KMS-11 (cell line): ENCODE measurements around the gene NPHS2.

Source experiments
- H2AFZ ChIP-seq: fragments of 200-600 bp; sonication (generic); 2 replicates; pipeline ENCODE4 v1.6.1; 2016; ENCODE audit warnings: antibody characterized with exemption, mixed run types, low read depth
- H3K27ac ChIP-seq: fragments of 200-600 bp; sonication (generic); 2 replicates; pipeline ENCODE4 v1.6.1; 2016; ENCODE audit warnings: mild to moderate bottlenecking, mixed run types
- H3K27me3 ChIP-seq: fragments of 200-600 bp; sonication (generic); 2 replicates; pipeline ENCODE4 v1.6.1; 2017; ENCODE audit warnings: mild to moderate bottlenecking, low read depth, mixed run types, moderate library complexity; ENCODE audit not compliant: insufficient read depth
- H3K36me3 ChIP-seq: fragments of 200-600 bp; sonication (generic); 2 replicates; pipeline ENCODE4 v1.6.1; 2017; ENCODE audit warnings: mild to moderate bottlenecking, mixed run types; ENCODE audit not compliant: insufficient read depth
- H3K4me1 ChIP-seq: fragments of 200-600 bp; sonication (generic); 2 replicates; pipeline ENCODE4 v1.6.1; 2016; ENCODE audit warnings: mild to moderate bottlenecking, low read depth, mixed run types; ENCODE audit not compliant: poor library complexity, severe bottlenecking
- H3K4me2 ChIP-seq: fragments of 200-600 bp; sonication (generic); 2 replicates; pipeline ENCODE4 v1.7.0; 2016; ENCODE audit warnings: mild to moderate bottlenecking, mixed run types
- H3K4me3 ChIP-seq: fragments of 200-600 bp; sonication (generic); IDR thresholded peaks from 2 replicates; pipeline ENCODE4 v1.6.1; 2017; ENCODE audit warnings: low read depth, low read length, mixed read lengths; ENCODE audit not compliant: insufficient read depth
- H3K79me2 ChIP-seq: fragments of 200-600 bp; sonication (generic); 2 replicates; pipeline ENCODE4 v1.6.1; 2016; ENCODE audit warnings: low read depth, mixed run types; ENCODE audit not compliant: insufficient read depth
- H3K9ac ChIP-seq: fragments of 200-600 bp; sonication (generic); 2 replicates; pipeline ENCODE4 v1.6.1; 2016; ENCODE audit warnings: mild to moderate bottlenecking, mixed run types
- H4K20me1 ChIP-seq: fragments of 200-600 bp; sonication (generic); 2 replicates; pipeline ENCODE4 v1.6.1; 2016; ENCODE audit warnings: mild to moderate bottlenecking, mixed run types; ENCODE audit not compliant: insufficient read depth
- TF ChIP-seq, protein P1 (sequence below): fragments of 200-600 bp; sonication (generic); conservative IDR thresholded peaks from 2 replicates; pipeline ENCODE4 v1.6.1; 2017; ENCODE audit warnings: low read depth, mild to moderate bottlenecking, antibody characterized with exemption, low read length, moderate library complexity, mixed read lengths

The NPHS2 gene

DNA sequence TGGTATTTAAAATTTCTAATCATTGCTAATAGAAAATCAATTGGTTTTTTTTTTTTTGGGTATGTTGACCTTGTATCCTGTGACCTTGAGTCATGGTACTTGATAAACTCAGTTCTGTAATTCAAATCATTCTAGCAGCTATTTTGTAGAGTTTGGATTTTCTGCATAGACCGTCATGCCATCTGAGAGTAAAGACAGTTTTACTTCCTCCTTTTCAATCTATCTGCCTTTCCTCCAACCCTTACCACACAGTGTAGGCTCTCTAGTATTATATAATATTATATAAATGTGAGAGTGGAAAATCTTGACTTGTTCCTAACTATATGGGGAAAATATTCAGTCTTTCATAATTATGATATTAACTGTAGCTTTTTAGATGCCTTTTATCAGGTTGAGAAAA lies 22.9 kb upstream of the NPHS2 start:
- Histone ChIP-seq H3K36me3 (no peaks in the 10 kb centered on the region), H4K20me1 (no peaks in the 10 kb centered on the region)
- TF ChIP-seq, protein P1, sequence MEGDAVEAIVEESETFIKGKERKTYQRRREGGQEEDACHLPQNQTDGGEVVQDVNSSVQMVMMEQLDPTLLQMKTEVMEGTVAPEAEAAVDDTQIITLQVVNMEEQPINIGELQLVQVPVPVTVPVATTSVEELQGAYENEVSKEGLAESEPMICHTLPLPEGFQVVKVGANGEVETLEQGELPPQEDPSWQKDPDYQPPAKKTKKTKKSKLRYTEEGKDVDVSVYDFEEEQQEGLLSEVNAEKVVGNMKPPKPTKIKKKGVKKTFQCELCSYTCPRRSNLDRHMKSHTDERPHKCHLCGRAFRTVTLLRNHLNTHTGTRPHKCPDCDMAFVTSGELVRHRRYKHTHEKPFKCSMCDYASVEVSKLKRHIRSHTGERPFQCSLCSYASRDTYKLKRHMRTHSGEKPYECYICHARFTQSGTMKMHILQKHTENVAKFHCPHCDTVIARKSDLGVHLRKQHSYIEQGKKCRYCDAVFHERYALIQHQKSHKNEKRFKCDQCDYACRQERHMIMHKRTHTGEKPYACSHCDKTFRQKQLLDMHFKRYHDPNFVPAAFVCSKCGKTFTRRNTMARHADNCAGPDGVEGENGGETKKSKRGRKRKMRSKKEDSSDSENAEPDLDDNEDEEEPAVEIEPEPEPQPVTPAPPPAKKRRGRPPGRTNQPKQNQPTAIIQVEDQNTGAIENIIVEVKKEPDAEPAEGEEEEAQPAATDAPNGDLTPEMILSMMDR = no peak

DNA sequence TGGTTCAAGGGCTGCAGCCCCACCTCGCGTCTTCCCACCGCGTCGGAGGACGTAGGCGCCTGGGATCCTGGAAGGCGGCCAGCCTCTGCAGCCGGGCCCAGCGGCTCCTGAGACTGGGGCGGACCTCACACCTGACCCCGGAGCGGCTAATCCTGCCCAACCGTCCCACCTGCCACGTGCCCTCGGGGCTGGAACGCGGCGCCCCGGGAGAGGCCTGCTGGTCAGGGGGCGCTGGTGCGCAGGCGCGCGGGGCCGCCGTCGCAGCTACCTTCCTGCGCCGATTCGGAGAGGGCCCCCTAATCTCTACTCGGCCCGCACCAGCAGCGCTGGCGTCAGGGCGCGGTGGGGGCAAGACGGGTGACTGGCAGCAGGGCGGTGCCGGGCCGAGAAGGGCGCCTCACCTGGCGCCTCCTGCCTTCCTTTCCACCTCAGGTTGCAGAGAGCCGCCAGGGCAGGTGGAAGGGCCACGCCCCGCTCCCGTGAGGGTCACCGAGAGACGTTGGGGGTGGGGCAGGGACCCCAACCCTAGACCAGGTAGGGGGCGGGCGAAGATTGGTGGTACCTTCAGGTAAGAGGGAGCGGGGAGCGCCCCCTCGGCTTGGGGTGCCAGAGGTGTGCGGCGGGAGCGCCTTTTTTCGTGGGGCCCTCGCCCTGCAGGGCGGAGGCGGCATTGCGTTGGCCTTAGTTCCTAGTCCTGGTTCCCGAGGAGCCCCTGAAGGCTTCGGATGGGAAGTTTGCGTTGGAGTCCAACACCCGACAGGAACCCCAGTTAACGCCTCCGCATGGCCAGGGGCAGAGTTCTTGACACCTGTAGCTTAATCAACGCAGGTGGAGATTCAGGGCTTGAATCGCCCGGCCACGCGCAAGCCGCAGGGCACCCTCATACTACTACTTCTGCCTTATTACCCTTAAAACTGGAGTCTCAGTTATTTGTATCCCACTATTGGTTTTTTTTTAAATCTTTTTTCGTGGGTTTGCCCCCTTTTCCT lies 16.1 kb upstream of the NPHS2 start, which contains the start of gene TDRD5:
Gene TDRD5, plus strand, starts transcription at position 241 of the 989 bp plus-strand sequence. CDS start 784 bp downstream, outside the sequence.
- no peak within 1 kb of the TSS for H2AFZ ChIP-seq
- TF ChIP-seq, protein P1 = no peak
- H3K27ac ChIP-seq = no peak within 1 kb of the TSS
- H3K79me2 ChIP-seq = no peaks in the 10 kb centered on the region
- no peaks in the 10 kb centered on the region for H3K36me3 ChIP-seq
- H3K4me2 ChIP-seq = no peak within 1 kb of the TSS
- H3K4me3 ChIP-seq = no peak within 1 kb of the TSS
- H3K27me3 ChIP-seq = no peaks in the 10 kb centered on the region
- no peaks in the 10 kb centered on the region for H4K20me1 ChIP-seq
- no peak within 1 kb of the TSS for H3K9ac ChIP-seq
- no peaks in the 10 kb centered on the region for H3K4me1 ChIP-seq

More for the DNA sequence above, 22.9 kb upstream of the NPHS2 start:
- Histone ChIP-seq H3K4me1 (no peaks in the 10 kb centered on the region), H2AFZ (no peak overlapping the region), H3K27me3 (no peaks in the 10 kb centered on the region), H3K9ac (no peak overlapping the region), H3K4me2 (no peak overlapping the region), H3K27ac (no peak overlapping the region), H3K4me3 (no peak overlapping the region), H3K79me2 (no peaks in the 10 kb centered on the region)

DNA sequence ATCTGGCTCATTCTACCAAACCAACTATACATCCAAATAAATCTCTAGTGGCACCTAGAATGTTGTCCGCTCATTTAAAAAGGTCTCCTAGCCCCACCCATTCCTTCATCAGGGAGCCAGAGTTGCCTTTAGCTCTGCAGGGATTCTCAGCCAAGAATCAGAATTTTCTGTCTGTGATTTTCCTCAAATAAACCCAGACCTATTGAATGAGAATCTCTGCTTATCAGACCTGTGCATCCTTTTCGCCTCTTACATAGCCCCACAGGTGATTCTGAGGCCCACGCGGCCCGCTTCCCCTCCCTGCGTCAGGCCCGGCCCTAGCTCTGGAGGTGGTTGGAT lies 15.5 kb upstream of the NPHS2 start:
- H2AFZ ChIP-seq = no peak overlapping the region
- no peak overlapping the region for H3K9ac ChIP-seq
- H3K27me3 ChIP-seq = no peaks in the 10 kb centered on the region
- TF ChIP-seq, protein P1 = no peak
- H3K4me3 ChIP-seq = no peak overlapping the region
- H4K20me1 ChIP-seq = no peaks in the 10 kb centered on the region
- H3K4me2 ChIP-seq = no peak overlapping the region
- H3K36me3 ChIP-seq = no peaks in the 10 kb centered on the region
- no peak overlapping the region for H3K27ac ChIP-seq
- H3K79me2 ChIP-seq = no peaks in the 10 kb centered on the region
- no peaks in the 10 kb centered on the region for H3K4me1 ChIP-seq

DNA sequence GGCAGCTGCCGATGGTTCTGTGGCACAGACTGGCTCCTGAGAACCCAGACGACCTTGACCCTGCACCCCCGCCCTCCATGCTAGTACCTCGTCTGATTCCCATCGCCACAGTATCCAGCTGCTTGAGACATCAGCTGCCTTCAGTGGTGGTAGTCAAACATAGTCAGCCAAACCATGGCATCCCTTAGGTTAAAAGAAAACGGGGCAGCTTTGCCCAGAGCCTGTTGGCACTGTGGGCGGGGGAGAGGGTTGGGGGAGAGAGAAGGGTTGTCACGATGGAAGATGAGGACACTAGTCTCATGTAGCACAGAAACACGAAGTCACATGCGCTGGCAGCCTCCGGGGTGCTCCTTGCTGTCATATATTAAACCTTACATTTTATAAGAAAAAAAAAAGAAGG lies 14.9 kb upstream of the NPHS2 start:
- Histone ChIP-seq H3K4me2 (no peak overlapping the region), H3K4me1 (no peaks in the 10 kb centered on the region), H2AFZ (no peak overlapping the region), H3K79me2 (no peaks in the 10 kb centered on the region), H3K4me3 (no peak overlapping the region), H4K20me1 (no peaks in the 10 kb centered on the region), H3K9ac (no peak overlapping the region), H3K36me3 (no peaks in the 10 kb centered on the region), H3K27me3 (no peaks in the 10 kb centered on the region), H3K27ac (no peak overlapping the region)
- TF ChIP-seq, protein P1 = no peak
